NCI-H510A (cell line): ENCODE results near the gene C9orf43.
"Not testable (repeated sequence)": the region's sequence is repeated elsewhere in the genome, so short reads cannot be mapped to it uniquely, and the experiment has no call there.

Experiments
- DNase-seq: peaks from one replicate; lab custom pipeline; 2025; lab: John Stamatoyannopoulos, UW

C9orf43 gene

DNA sequence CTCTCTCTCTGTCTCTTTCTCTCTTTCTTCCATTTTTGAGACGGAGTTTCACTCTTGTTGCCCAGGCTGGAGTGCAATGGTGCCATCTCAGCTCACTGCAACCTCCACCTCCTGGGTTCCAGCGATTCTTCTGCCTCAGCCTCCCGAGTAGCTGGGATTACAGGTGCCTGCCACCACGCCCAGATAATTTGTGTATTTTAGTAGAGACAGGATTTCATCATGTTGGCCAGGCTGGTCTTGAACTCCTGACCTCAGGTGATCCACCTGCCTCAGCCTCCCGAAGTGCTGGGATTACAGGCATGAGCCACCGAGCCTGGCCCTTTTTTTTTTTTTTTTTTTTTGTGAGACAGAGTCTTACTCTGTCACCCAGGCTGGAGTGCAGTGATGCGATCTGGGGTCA, 29.1 kb upstream of the C9orf43 start:
- DNase-seq, result not testable (repeated sequence)

DNA sequence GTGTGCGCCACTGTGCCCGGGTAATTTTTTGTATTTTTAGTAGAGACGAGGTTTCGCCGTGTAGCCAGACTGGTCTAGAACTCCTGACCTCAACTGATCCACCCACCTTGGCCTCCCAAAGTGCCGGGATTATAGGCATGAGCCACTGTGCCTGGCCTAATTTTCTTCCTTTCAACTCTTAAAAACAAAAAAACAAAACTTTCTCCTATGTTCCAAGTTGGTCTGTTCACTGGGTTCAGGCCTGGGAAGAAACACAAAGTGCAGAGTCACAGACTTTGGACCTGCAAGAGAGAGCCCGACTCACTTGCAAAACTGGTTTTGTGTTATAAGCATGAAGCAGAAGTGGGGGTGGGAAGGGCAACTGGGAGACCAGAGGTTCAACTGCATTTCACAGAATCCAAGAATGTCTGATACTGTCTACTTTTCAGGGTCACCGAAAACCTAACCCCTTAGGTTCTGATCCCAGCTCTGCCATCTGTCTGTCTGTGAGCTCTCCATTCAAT, 28.6 kb upstream of the C9orf43 start:
- peak; percentile 21 for DNase-seq

GRCh38 chr9:113386571-113387393, 23.8 kb upstream of the C9orf43 start:
- DNase-seq, result no peak

GRCh38 chr9:113387560-113388230, 22.9 kb upstream of the C9orf43 start:
- DNase-seq, result no peak

- DNase-seq, result no peak
These were observed 21.7 kb upstream of the C9orf43 start for GRCh38 chr9:113388833-113389232.

GRCh38 chr9:113389451-113389850, 21.1 kb upstream of the C9orf43 start:
- DNase-seq, result no peak

- no peak for DNase-seq
These were observed 20.2 kb upstream of the C9orf43 start for GRCh38 chr9:113390192-113390960.

DNA sequence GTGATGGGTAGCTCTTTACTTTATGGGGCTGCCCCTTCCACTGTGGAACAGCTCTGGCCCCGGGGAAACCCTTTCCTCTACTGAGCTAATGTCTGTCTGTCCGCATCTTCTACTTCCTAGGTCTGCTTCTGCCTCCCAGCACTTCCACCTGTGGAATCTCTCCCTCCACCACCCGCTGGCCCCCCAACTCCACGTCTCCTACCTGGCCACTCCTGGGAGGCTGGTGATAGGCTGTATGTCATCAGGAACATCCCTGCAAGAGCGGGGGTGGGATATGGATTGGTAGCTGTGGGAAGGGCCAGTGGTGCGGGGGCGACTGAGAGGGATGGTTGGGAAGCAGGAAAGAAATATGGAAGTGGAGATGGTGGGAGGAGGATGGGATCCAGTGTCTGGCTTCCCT, 18.6 kb upstream of the C9orf43 start:
- DNase-seq, result no peak

DNA sequence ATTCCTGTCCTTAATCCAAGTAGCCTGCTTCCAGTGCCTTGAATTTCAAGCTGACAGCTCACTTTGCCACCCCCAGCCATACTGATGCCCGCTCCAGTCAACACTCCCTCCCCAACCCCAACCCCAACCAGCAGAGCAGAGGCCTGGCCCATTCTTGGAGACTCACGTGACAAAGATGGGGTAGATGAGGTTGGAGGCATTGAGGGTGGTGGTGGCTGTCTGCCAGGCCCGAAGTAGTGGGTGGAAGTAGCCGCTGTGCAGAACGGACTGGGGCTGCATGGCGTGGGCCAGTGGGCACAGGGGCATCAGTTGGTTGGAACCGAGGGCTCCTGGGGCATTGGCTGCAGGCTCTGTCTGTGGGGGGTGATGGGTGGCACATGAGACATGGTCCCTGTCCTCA, 17.3 kb upstream of the C9orf43 start:
- DNase-seq, result no peak

DNA sequence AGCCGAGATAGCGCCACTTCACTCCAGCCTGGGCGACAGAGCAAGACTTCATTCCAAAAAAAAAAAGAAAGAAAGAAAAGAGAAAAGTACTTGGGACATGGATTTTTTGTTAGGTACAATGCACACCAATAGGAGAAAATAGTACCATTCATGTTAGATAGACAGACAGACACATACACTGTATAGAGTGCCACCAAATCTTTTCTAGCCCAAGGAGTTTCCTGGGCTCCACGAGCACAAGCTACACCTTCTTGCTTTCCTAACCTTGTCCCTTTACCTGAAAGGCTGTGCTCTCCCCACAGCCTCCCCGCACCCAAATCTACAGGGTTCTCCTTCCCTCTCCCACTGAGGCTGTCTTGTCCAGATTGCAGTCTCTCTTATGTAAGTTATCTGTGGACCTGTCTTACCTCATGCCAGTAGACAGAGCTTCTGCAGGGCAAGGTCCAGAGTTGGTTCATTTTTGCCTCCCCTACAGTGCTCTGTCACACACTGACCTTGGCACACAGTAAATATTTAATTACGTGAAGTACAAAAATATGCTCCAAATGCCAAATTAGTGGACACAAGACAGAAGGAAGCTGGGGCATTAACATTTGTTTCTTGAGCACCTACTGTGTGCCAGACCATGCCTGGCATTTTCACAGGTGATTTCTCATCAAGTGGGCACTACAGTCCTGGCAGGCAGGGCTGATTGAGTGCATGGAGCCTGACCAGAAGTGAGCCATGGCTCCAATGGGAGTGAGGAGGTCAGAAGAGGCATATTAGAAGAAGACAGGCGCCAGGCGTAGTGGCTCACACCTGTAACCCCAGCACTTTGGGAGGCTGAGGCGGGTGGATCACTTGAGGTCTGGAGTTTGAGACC, 15.3 kb upstream of the C9orf43 start:
- DNase-seq, result no peak

GRCh38 chr9:113397203-113397631, 13.3 kb upstream of the C9orf43 start:
- DNase-seq, result no peak

DNA sequence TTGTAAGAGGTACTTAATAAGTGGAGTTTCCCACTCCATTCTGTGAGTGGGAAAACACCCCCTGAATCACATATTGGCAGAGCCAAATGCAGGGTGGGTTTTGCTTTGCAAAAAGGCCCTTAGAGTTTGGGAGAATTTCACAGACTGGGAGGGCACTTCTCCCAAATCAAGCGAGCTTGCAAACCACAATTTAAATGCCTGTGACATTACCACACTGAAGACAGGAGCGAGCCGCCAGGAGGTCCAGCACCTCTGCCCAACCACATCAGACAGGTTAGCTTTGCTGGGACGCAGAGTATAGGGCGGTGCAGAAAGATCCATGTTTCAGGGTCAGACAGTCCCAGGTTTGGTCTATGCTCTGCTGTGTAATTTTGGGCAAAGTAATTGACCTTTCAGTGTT, 11.8 kb upstream of the C9orf43 start:
- DNase-seq, result no peak

GRCh38 chr9:113399646-113400200, 10.8 kb upstream of the C9orf43 start:
- DNase-seq, result no peak

- peak; percentile 96 for DNase-seq
These were observed 9.3 kb upstream of the C9orf43 start, which contains the start of gene ALAD for GRCh38 chr9:113401027-113401792. ALAD (minus strand) TSS chr9:113401284; CDS start chr9:113393559, 7,725 bp downstream.

- DNase-seq, result no peak
These were observed 6.9 kb upstream of the C9orf43 start for GRCh38 chr9:113403646-113404045.

- DNase-seq, result not testable (repeated sequence)
These were observed 4.2 kb upstream of the C9orf43 start for GRCh38 chr9:113406353-113406752.

GRCh38 chr9:113406873-113407511, 3.6 kb upstream of the C9orf43 start:
- peak; percentile 6 for DNase-seq

DNA sequence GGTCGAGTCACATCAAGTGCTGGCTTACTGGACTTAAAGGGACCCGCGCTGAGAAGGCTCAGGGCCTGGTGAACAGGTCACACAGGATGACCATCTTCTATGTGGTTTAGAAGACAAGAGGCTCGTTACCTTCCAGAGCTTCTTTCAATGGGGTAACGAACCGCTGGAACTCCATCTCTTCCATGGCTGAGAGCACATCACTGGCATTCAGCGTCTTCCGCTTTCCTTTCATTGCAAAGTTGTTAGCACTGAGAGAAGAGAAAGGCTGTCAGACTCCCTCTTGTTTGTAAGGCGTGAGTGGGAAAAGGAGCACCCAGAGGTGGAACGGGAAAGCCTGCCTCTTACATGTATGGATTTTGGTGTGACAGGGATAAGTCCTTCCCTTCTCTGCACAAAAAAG, 1.1 kb upstream of the C9orf43 start:
- no peak for DNase-seq

DNA sequence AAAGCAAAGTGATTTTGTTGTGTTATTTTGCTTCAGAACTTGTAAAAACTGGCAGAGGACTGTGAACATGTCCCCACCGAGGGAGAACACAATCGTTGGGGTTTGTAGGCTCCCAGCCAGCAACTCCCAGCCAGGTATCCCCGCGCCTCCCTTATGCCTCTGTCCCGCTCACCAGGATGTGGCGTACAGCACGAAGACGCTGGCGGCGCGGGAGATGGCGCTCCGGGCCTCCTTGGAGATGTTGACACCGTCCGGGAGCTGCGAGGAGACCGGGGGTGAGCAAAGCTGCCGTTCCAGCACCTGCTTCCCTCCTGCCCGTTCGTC, 702 bp upstream of the C9orf43 start:
- no peak for DNase-seq

DNA sequence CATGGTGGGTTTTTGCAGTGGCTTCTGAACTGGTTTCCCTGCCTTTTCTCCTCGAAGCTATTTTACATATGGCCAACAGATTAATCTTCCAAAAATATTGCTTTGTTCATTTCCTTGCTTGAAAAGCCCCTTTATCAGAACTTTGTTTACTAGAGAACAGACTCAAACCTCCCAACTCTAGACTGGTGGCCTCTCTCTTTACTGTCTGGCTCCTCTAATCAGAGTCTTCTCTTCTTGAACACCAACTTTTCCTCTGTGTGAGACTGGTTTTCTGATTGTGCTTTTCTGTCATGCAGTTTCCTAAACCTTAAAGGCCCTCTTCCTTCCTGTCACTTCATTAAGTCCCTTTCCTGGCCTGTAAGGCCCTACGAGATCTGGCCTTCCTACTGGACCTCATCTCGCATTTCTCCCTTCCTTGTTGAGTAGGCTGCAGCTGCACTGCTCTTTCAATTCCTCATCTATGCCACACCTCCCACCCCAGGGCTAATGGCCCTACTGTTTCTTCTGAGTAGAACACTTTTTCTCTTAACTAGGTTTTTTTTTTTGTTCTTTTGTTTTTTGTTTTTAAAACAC, 5.7 kb downstream of the C9orf43 start:
- no peak for DNase-seq
